GM12878 (cell line): ENCODE results near the gene ASIC4. TPM values are rescaled to one million over a fixed set of nuclear protein-coding genes. Genes with fewer than 3 reads are reported as not detected.

Source experiments
- ATF7 ChIP-seq: fragments of 450-650 bp; IDR thresholded peaks from 2 replicates; pipeline ENCODE4 v1.6.1; 2016; ENCODE audit warnings: low read depth, mild to moderate bottlenecking
- BCL11A ChIP-seq: IDR thresholded peaks from 2 replicates; pipeline ENCODE4 v1.6.1; 2011; ENCODE audit warnings: low read depth, low read length
- CHD1 ChIP-seq: IDR thresholded peaks from 2 replicates; pipeline ENCODE4 v1.6.1; 2012; ENCODE audit warnings: low read depth, low read length, improper control_type of control experiment
- GABPA ChIP-seq: IDR thresholded peaks from 2 replicates; pipeline ENCODE4 v1.6.1; 2014; ENCODE audit warnings: antibody characterized with exemption, low read depth, mild to moderate bottlenecking, inconsistent platforms
- GATAD2B ChIP-seq: fragments of 450-650 bp; conservative IDR thresholded peaks from 2 replicates; pipeline ENCODE4 v1.6.1; 2017; ENCODE audit warnings: low read depth, mild to moderate bottlenecking, moderate library complexity
- POU2F2 ChIP-seq: IDR thresholded peaks from 3 replicates; pipeline ENCODE4 v1.6.1; 2011; ENCODE audit warnings: low read depth, mild to moderate bottlenecking, low read length, borderline replicate concordance
- TAF1 ChIP-seq: IDR thresholded peaks from 2 replicates; pipeline ENCODE4 v1.6.1; 2011; ENCODE audit warnings: mild to moderate bottlenecking, low read depth, low read length, borderline replicate concordance
- ZNF622 ChIP-seq: fragments of 450-650 bp; IDR thresholded peaks from 2 replicates; pipeline ENCODE4 v1.6.1; 2017; ENCODE audit warnings: mild to moderate bottlenecking, inconsistent platforms
- ZZZ3 ChIP-seq: IDR thresholded peaks from 2 replicates; pipeline ENCODE4 v1.6.1; 2011; ENCODE audit warnings: low read depth; ENCODE audit not compliant: control insufficient read depth, insufficient read length
- polyA plus RNA-seq, 11 experiments: library from polyadenylated mRNA; depleted of rRNA in 4 of 11; unstranded in 6 of 11; stranded (reverse) in 5 of 11; fragments of >200 nt; fragmentation: Nextera tagmentation in 4 of 11; fragmentation: Illumina TruSeq in 1 of 11; extraction: Ambion mirVana in 4 of 11; extraction: Trizol in 1 of 11; gene quantifications; 1 replicate in 1 of 11; 2 replicates in 10 of 11; pipeline versions ENCODE4 v1.2.1 to v1.2.3, GENCODE V29; 2011 to 2016; ENCODE audit warnings: inconsistent platforms in 2 of 11, missing spikeins in 2 of 11, low read depth in 1 of 11
- total RNA-seq, 4 experiments: library from RNA; depleted of rRNA in 3 of 4; stranded (reverse); fragments of >200 nt in 3 of 4; fragmentation: Illumina TruSeq in 1 of 4; extraction: Trizol in 1 of 4; gene quantifications; 2 replicates each; pipeline versions ENCODE4 v1.2.1 to v1.2.3, GENCODE V29; 2013 to 2021
- TF ChIP-seq, protein P1 (sequence below): fragments of 450-650 bp; formaldehyde crosslinking; IDR thresholded peaks from 2 replicates; pipeline ENCODE4 v1.4.0; 2020; ENCODE audit warnings: mild to moderate bottlenecking, moderate library complexity
- TF ChIP-seq, protein P2 (sequence below): IDR thresholded peaks from 2 replicates; pipeline ENCODE4 v1.6.1; 2011; ENCODE audit warnings: low read depth, mild to moderate bottlenecking, low read length, moderate library complexity, borderline replicate concordance; ENCODE audit errors: extremely low read depth

The ASIC4 gene
- total and polyA plus RNA-seq, 10 of the 15 experiments (the other 5 are each of a cell fraction or from before 2014, with no cell fraction given), result 0.01 TPM; not detected in 9

DNA sequence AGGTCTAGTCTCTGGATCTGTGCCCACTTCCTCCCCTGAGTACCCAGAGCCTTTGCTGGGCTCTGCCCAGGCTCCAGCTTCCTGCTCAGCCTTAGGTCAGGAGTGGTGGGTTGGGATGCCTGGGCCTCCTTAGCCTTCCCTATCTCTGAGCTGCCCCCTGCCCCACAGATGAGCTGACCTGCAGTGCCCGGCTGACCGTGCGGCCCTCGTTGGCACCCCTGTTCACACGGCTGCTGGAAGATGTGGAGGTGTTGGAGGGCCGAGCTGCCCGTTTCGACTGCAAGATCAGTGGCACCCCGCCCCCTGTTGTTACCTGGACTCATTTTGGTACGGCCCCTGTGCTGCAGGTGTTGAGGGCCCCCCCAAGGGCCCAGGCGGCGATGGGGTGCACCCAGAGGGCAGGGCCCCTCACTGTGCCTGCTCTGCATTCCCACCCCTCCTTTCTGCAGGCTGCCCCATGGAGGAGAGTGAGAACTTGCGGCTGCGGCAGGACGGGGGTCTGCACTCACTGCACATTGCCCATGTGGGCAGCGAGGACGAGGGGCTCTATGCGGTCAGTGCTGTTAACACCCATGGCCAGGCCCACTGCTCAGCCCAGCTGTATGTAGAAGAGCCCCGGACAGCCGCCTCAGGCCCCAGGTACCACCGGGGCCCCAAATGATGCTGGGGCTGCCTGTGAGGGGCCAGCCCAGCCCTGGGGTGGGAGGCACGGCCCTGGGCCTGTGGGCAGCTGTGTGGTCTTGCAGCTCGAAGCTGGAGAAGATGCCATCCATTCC lies 45.7 kb upstream of the ASIC4 start (continued):
- TF ChIP-seq, protein P1, sequence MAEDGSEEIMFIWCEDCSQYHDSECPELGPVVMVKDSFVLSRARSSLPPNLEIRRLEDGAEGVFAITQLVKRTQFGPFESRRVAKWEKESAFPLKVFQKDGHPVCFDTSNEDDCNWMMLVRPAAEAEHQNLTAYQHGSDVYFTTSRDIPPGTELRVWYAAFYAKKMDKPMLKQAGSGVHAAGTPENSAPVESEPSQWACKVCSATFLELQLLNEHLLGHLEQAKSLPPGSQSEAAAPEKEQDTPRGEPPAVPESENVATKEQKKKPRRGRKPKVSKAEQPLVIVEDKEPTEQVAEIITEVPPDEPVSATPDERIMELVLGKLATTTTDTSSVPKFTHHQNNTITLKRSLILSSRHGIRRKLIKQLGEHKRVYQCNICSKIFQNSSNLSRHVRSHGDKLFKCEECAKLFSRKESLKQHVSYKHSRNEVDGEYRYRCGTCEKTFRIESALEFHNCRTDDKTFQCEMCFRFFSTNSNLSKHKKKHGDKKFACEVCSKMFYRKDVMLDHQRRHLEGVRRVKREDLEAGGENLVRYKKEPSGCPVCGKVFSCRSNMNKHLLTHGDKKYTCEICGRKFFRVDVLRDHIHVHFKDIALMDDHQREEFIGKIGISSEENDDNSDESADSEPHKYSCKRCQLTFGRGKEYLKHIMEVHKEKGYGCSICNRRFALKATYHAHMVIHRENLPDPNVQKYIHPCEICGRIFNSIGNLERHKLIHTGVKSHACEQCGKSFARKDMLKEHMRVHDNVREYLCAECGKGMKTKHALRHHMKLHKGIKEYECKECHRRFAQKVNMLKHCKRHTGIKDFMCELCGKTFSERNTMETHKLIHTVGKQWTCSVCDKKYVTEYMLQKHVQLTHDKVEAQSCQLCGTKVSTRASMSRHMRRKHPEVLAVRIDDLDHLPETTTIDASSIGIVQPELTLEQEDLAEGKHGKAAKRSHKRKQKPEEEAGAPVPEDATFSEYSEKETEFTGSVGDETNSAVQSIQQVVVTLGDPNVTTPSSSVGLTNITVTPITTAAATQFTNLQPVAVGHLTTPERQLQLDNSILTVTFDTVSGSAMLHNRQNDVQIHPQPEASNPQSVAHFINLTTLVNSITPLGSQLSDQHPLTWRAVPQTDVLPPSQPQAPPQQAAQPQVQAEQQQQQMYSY (CRISPR knock-in tag), result no peak
- TF ChIP-seq ATF7 (no peak), CHD1 (no peak), TAF1 (no peak), GATAD2B (no peak), GABPA (no peak), ZNF622 (no peak), BCL11A (no peak), POU2F2 (no peak), ZZZ3 (no peak)
- TF ChIP-seq, protein P2, sequence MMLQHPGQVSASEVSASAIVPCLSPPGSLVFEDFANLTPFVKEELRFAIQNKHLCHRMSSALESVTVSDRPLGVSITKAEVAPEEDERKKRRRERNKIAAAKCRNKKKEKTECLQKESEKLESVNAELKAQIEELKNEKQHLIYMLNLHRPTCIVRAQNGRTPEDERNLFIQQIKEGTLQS, result no peak
